Prostate gland (tissue), 2 donors: ENCODE data around the gene DFFB. TPM values are rescaled to one million over a fixed set of nuclear protein-coding genes. Genes with fewer than 3 reads are reported as not detected.

Source experiments
- DNase-seq: peaks from one replicate; pipeline ENCODE4 v3.0.0-alpha.2; 2019; ENCODE audit warnings: low spot score
- H3K27ac ChIP-seq, 2 donors: fragments of 200-600 bp; sonication (generic); 2 replicates each; pipeline ENCODE4 v1.5.1; 2017 to 2019
- H3K27me3 ChIP-seq: fragments of 200-600 bp; sonication (generic); replicated peaks from 2 replicates; pipeline ENCODE4 v1.5.1; 2019; ENCODE audit not compliant: insufficient read depth
- H3K36me3 ChIP-seq, 2 donors: fragments of 200-600 bp; sonication (generic); 1 replicate in 1 of 2; 2 replicates in 1 of 2; pipeline versions ENCODE4 v1.5.1 to v1.8.1; 2017 to 2019
- H3K4me1 ChIP-seq: fragments of 200-600 bp; sonication (generic); replicated peaks from 2 replicates; pipeline ENCODE4 v1.5.1; 2019
- H3K4me3 ChIP-seq, 2 donors: fragments of 200-600 bp; sonication (generic); 2 replicates each; pipeline ENCODE4 v1.5.1; 2017 to 2019
- H3K9me3 ChIP-seq: fragments of 200-600 bp; sonication (generic); 2 replicates; pipeline ENCODE4 v1.5.1; 2017
- CTCF ChIP-seq, 4 experiments: fragments of 200-600 bp in 2 of 4; fragments of 450-650 bp in 2 of 4; sonication (generic) in 2 of 4; IDR thresholded peaks; 1 replicate in 3 of 4; 2 replicates in 1 of 4; pipeline ENCODE4 v1.5.1; 2016 to 2019; ENCODE audit warnings: antibody characterized with exemption in 4 of 4, mild to moderate bottlenecking in 2 of 4, moderate library complexity in 2 of 4
- POLR2A ChIP-seq: fragments of 450-650 bp; IDR thresholded peaks from one replicate; pipeline ENCODE4 v1.6.1; 2016; ENCODE audit warnings: antibody characterized with exemption, mild to moderate bottlenecking
- POLR2AphosphoS5 ChIP-seq: sonication (generic); formaldehyde crosslinking; IDR thresholded peaks from one replicate; pipeline ENCODE4 v1.6.1; 2017; ENCODE audit warnings: antibody characterized with exemption
- WGBS: methylation state at CpG from one replicate; pipeline ENCODE4 v1.1.5; 2018; 5-methylcytosine and 5-hydroxymethylcytosine counted together
- intact Hi-C: fragments of 100-400 bp; cut with DNase I; formaldehyde crosslinking; loops from one replicate; pipeline ENCODE4 v1.14.2; 2022
- total RNA-seq, 2 donors: library from RNA; depleted of rRNA; stranded (reverse); fragments of >200 nt; gene quantifications; one replicate each; pipeline ENCODE4 v1.1.0, GENCODE V29; 2016

Gene DFFB
- total RNA-seq, 2 donors from 2014 or later: 5.3 to 20.5 TPM

- Histone ChIP-seq H3K36me3 (no peaks in the 10 kb centered on the region), H3K27ac (no peak overlapping the region), H3K4me1 (no peaks in the 10 kb centered on the region), H3K4me3 (no peak overlapping the region), H3K27me3 (no peaks in the 10 kb centered on the region), H3K9me3 (no peaks in the 10 kb centered on the region)
- intact Hi-C loops: no loop called here
- 80% methylated on average over 17 of the region's 17 CpGs for WGBS
- no peak for DNase-seq
- TF ChIP-seq POLR2A (no peak), POLR2AphosphoS5 (no peak), CTCF (IDR thresholded peaks at IDR 0.05) (no peak)
Measured at GRCh38 chr1:3908886-3909517, 51.7 kb downstream of the DFFB start.

- H3K27ac ChIP-seq: no peak overlapping the region
- no peak overlapping the region for H3K4me3 ChIP-seq
- no peaks in the 10 kb centered on the region for H3K27me3 ChIP-seq
- H3K36me3 ChIP-seq: no peaks in the 10 kb centered on the region
- TF ChIP-seq CTCF (IDR thresholded peaks at IDR 0.05) (no peak), POLR2AphosphoS5 (no peak), POLR2A (no peak)
- WGBS: 71% methylated on average over 7 of the region's 7 CpGs
- intact Hi-C loops: loop anchor here (5.0 kb wide), 1 partner anchor 1838 kb away; no protein-coding TSS in a partner anchor
- H3K4me1 ChIP-seq: no peaks in the 10 kb centered on the region
- H3K9me3 ChIP-seq: no peaks in the 10 kb centered on the region
- no peak for DNase-seq
Measured at GRCh38 chr1:3909615-3910014, 52.3 kb downstream of the DFFB start.

- Histone ChIP-seq H3K36me3 (no peaks in the 10 kb centered on the region), H3K4me3 (no peak overlapping the region), H3K9me3 (no peaks in the 10 kb centered on the region), H3K27ac (no peak overlapping the region), H3K4me1 (no peaks in the 10 kb centered on the region), H3K27me3 (no peaks in the 10 kb centered on the region)
- WGBS: 83% methylated on average over 30 of the region's 30 CpGs
- no peak for DNase-seq
- intact Hi-C loops: loop anchor here (5.0 kb wide), 1 partner anchor 1837 kb away; no protein-coding TSS in a partner anchor
- no peak for TF ChIP-seq POLR2AphosphoS5
- no peak for TF ChIP-seq CTCF (IDR thresholded peaks at IDR 0.05)
- no peak for TF ChIP-seq POLR2A
Measured at GRCh38 chr1:3910049-3910731, 52.9 kb downstream of the DFFB start.

- Histone ChIP-seq H3K27ac (no peak overlapping the region), H3K9me3 (no peaks in the 10 kb centered on the region), H3K36me3 (no peaks in the 10 kb centered on the region), H3K4me1 (no peaks in the 10 kb centered on the region), H3K27me3 (no peaks in the 10 kb centered on the region), H3K4me3 (no peak overlapping the region)
- peak; percentile 52 to 83 (median 70) for TF ChIP-seq CTCF (IDR thresholded peaks at IDR 0.05)
- no peak for TF ChIP-seq POLR2A
- TF ChIP-seq POLR2AphosphoS5: peak; percentile 19
- intact Hi-C loops: loop anchor here (5.0 kb wide), 1 partner anchor 1836 kb away; no protein-coding TSS in a partner anchor
- peak; percentile 71 for DNase-seq
- 17% methylated on average over 35 of the region's 35 CpGs for WGBS
Measured at GRCh38 chr1:3910857-3911845, 53.9 kb downstream of the DFFB start.
